IMR-90 (cell line): Measurements from ENCODE around the gene TMOD2. TPM values are rescaled to one million over a fixed set of nuclear protein-coding genes. Genes with fewer than 3 reads are reported as not detected.

Experiments used
- ATAC-seq: fragments of 200-7000 bp; cut with Tn5 transposase; 2 replicates; pipeline ENCODE4 v1.9.1; 2020; ENCODE audit warnings: low read depth, mild to moderate bottlenecking, moderate library complexity
- BruUV-seq: library from RNA; stranded (reverse); fragments of 400-500 nt; replicated peaks from 2 replicates; lab custom pipeline; 2021; lab: Mats Ljungman, UMichigan
- CTCF ChIA-PET: fragments of 300-600 bp; formaldehyde crosslinking; extraction: SDS; loops from one replicate; lab custom pipeline; 2021; ENCODE audit warnings: antibody characterized with exemption; lab: Yijun Ruan, JAX
- POLR2A ChIA-PET: fragments of 300-600 bp; sonication (Branson Sonifier 250); formaldehyde crosslinking; loops from one replicate; lab custom pipeline; 2022; ENCODE audit warnings: antibody characterized with exemption; ENCODE audit not compliant: unreplicated experiment; lab: Charles Lee
- DNase-seq: peaks from one replicate; pipeline ENCODE4 v3.0.0; 2013
- H2AFZ ChIP-seq: replicated peaks from 2 replicates; pipeline ENCODE3; 2013; ENCODE audit warnings: low read length, mild to moderate bottlenecking; ENCODE audit not compliant: poor library complexity
- H2AK5ac ChIP-seq: 2 replicates; pipeline ENCODE4 v1.6.1; 2013; ENCODE audit warnings: low read depth, low read length, inconsistent platforms
- H2AK9ac ChIP-seq: replicated peaks from 2 replicates; pipeline ENCODE3; 2013; ENCODE audit warnings: mild to moderate bottlenecking, low read depth, low read length, moderate library complexity; ENCODE audit not compliant: poor library complexity
- H2BK120ac ChIP-seq: 2 replicates; pipeline ENCODE4 v1.6.1; 2013; ENCODE audit warnings: low read depth, low read length, inconsistent platforms
- H2BK15ac ChIP-seq: 3 replicates; pipeline ENCODE4 v1.6.1; 2013; ENCODE audit warnings: low read depth, low read length, inconsistent platforms
- H2BK20ac ChIP-seq: 2 replicates; pipeline ENCODE4 v1.6.1; 2013; ENCODE audit warnings: low read depth, mild to moderate bottlenecking, inconsistent platforms, low read length, moderate library complexity
- H2BK5ac ChIP-seq: 2 replicates; pipeline ENCODE4 v1.6.1; 2013; ENCODE audit warnings: mild to moderate bottlenecking, low read depth, low read length, inconsistent platforms; ENCODE audit not compliant: poor library complexity, severe bottlenecking
- H3K14ac ChIP-seq: replicated peaks from 2 replicates; pipeline ENCODE4 v1.6.1; 2013; ENCODE audit warnings: low read depth, low read length, inconsistent platforms
- H3K18ac ChIP-seq: 2 replicates; pipeline ENCODE4 v1.6.1; 2013; ENCODE audit warnings: low read depth, low read length, control low read depth
- H3K23ac ChIP-seq: 2 replicates; pipeline ENCODE4 v1.6.1; 2013; ENCODE audit warnings: low read depth, low read length, inconsistent platforms
- H3K27ac ChIP-seq: 2 replicates; pipeline ENCODE4 v1.5.1; 2013; ENCODE audit warnings: mild to moderate bottlenecking, control low read depth, low read length; ENCODE audit not compliant: insufficient read depth
- H3K27me3 ChIP-seq: 2 replicates; pipeline ENCODE4 v1.6.1; 2013; ENCODE audit warnings: low read length; ENCODE audit not compliant: control insufficient read depth, insufficient read depth
- H3K36me3 ChIP-seq: 2 replicates; pipeline ENCODE4 v1.6.1; 2013; ENCODE audit warnings: low read length, mixed read lengths; ENCODE audit not compliant: control insufficient read depth, insufficient read depth
- H3K4ac ChIP-seq: 2 replicates; pipeline ENCODE4 v1.6.1; 2013; ENCODE audit warnings: low read depth, low read length, inconsistent platforms
- H3K4me1 ChIP-seq: 2 replicates; pipeline ENCODE4 v1.6.1; 2013; ENCODE audit warnings: low read length, mixed read lengths; ENCODE audit not compliant: control insufficient read depth, insufficient read depth
- H3K4me2 ChIP-seq: 2 replicates; pipeline ENCODE4 v1.6.1; 2013; ENCODE audit warnings: low read depth, mild to moderate bottlenecking, control low read depth, low read length, moderate library complexity
- H3K4me3 ChIP-seq: 2 replicates; pipeline ENCODE4 v1.5.1; 2013; ENCODE audit warnings: low read depth, mild to moderate bottlenecking, control low read depth, low read length, moderate library complexity; ENCODE audit not compliant: insufficient read depth
- H3K56ac ChIP-seq: 2 replicates; pipeline ENCODE4 v1.6.1; 2013; ENCODE audit warnings: low read length, inconsistent platforms; ENCODE audit not compliant: insufficient read depth; ENCODE audit errors: extremely low read depth
- H3K79me1 ChIP-seq, 2 experiments: 2 replicates each; pipeline ENCODE4 v1.6.1; 2013; ENCODE audit warnings: low read length in 2 of 2, inconsistent platforms in 1 of 2, low read depth in 1 of 2
- H3K9ac ChIP-seq: 2 replicates; pipeline ENCODE4 v1.6.1; 2013; ENCODE audit warnings: low read depth, low read length, control low read depth
- H3K9me1 ChIP-seq: 2 replicates; pipeline ENCODE4 v1.6.1; 2013; ENCODE audit warnings: low read length, inconsistent platforms; ENCODE audit not compliant: insufficient read depth
- H3K9me3 ChIP-seq: 2 replicates; pipeline ENCODE4 v1.6.1; 2013; ENCODE audit warnings: low read length; ENCODE audit not compliant: control insufficient read depth, insufficient read depth
- H4K20me1 ChIP-seq: 2 replicates; pipeline ENCODE4 v1.6.1; 2013; ENCODE audit warnings: low read length, inconsistent platforms; ENCODE audit not compliant: insufficient read depth
- H4K5ac ChIP-seq: 2 replicates; pipeline ENCODE4 v1.6.1; 2013; ENCODE audit warnings: mild to moderate bottlenecking, low read depth, low read length, control low read depth
- H4K8ac ChIP-seq, 2 experiments: 2 replicates each; pipeline ENCODE4 v1.6.1; 2013; ENCODE audit warnings: low read depth in 2 of 2, low read length in 2 of 2, control low read depth in 1 of 2, inconsistent platforms in 1 of 2
- H4K91ac ChIP-seq: 2 replicates; pipeline ENCODE4 v1.6.1; 2013; ENCODE audit warnings: low read depth, low read length, inconsistent platforms; ENCODE audit not compliant: insufficient read depth
- BHLHE40 ChIP-seq: fragments of 150-350 bp; IDR thresholded peaks from 2 replicates; pipeline ENCODE4 v1.6.1; 2016; ENCODE audit warnings: mild to moderate bottlenecking, low read depth, low read length
- CHD1 ChIP-seq: IDR thresholded peaks from 2 replicates; pipeline ENCODE4 v1.6.1; 2012; ENCODE audit warnings: low read depth, low read length, improper control_type of control experiment
- FOS ChIP-seq: fragments of 150-350 bp; IDR thresholded peaks from 2 replicates; pipeline ENCODE4 v1.6.1; 2016; ENCODE audit warnings: low read depth, low read length
- MAZ ChIP-seq: IDR thresholded peaks from 2 replicates; pipeline ENCODE4 v1.6.1; 2012; ENCODE audit warnings: low read depth, mild to moderate bottlenecking, low read length, improper control_type of control experiment, moderate library complexity, borderline replicate concordance
- NFE2L2 ChIP-seq: fragments of 150-350 bp; IDR thresholded peaks from 2 replicates; pipeline ENCODE4 v1.6.1; 2016; ENCODE audit warnings: low read depth, mild to moderate bottlenecking, low read length
- POLR2A ChIP-seq: IDR thresholded peaks from 2 replicates; pipeline ENCODE4 v1.6.1; 2012; ENCODE audit warnings: mild to moderate bottlenecking, low read depth, low read length
- RAD21 ChIP-seq: IDR thresholded peaks from 2 replicates; pipeline ENCODE4 v1.6.1; 2012; ENCODE audit warnings: low read length, improper control_type of control experiment
- RCOR1 ChIP-seq: IDR thresholded peaks from 2 replicates; pipeline ENCODE4 v1.6.1; 2012; ENCODE audit warnings: mild to moderate bottlenecking, low read length, improper control_type of control experiment; ENCODE audit not compliant: insufficient replicate concordance
- RFX5 ChIP-seq: IDR thresholded peaks from 2 replicates; pipeline ENCODE4 v1.8.0; 2012; ENCODE audit warnings: low read depth, mild to moderate bottlenecking, low read length, moderate library complexity
- SMC3 ChIP-seq: fragments of 150-350 bp; IDR thresholded peaks from 2 replicates; pipeline ENCODE4 v1.6.1; 2016; ENCODE audit warnings: low read depth, mild to moderate bottlenecking, antibody characterized with exemption, low read length, moderate library complexity
- WGBS, 2 experiments: methylation state at CpG; one replicate each; pipeline versions ENCODE4 v1.1.5 to v1.1.7; 2013; ENCODE audit warnings: missing lambda C conversion rate in 2 of 2; ENCODE audit not compliant: insufficient read length in 1 of 2; ENCODE audit errors: extremely low coverage in 2 of 2; 5-methylcytosine and 5-hydroxymethylcytosine counted together
- dilution Hi-C: fragments of 300-500 bp; cut with HindIII; formaldehyde crosslinking; loops from one replicate; pipeline ENCODE4 v1.14.3; 2018; ENCODE audit warnings: low sequenced_read_pairs; ENCODE audit not compliant: unreplicated experiment
- in situ Hi-C: fragments of 300-500 bp; cut with MboI; formaldehyde crosslinking; loops from 3 replicates; pipeline ENCODE4 v1.14.3; 2019; ENCODE audit warnings: low sequenced_read_pairs, inconsistent platforms, mixed read lengths
- intact Hi-C: fragments of 100-400 bp; cut with micrococcal nuclease; formaldehyde crosslinking; loops from 2 replicates; pipeline ENCODE4 v1.10.0; 2022
- polyA plus RNA-seq, 3 experiments: library from polyadenylated mRNA; depleted of rRNA; stranded (reverse); fragments of >200 nt; gene quantifications; 2 replicates each; pipeline ENCODE4 v1.2.3, GENCODE V29; 2012; ENCODE audit warnings: low replicate concordance in 1 of 3
- total RNA-seq: library from RNA; depleted of rRNA; stranded (reverse); fragments of >200 nt; gene quantifications from 2 replicates; pipeline ENCODE4 v1.2.3, GENCODE V29; 2012
- TF ChIP-seq, protein P1 (sequence below): conservative IDR thresholded peaks from 2 replicates; pipeline ENCODE4 v1.5.1; 2012; ENCODE audit warnings: mild to moderate bottlenecking, low read depth, low read length, improper control_type of control experiment
- TF ChIP-seq, protein P2 (sequence below): fragments of 150-350 bp; IDR thresholded peaks from 2 replicates; pipeline ENCODE4 v1.6.1; 2016; ENCODE audit warnings: low read depth, mild to moderate bottlenecking, low read length, moderate library complexity, borderline replicate concordance
- TF ChIP-seq, protein P3 (sequence below): fragments of 150-350 bp; IDR thresholded peaks from 2 replicates; pipeline ENCODE4 v1.6.1; 2017; ENCODE audit warnings: mild to moderate bottlenecking, antibody characterized with exemption, low read length, low read depth

The TMOD2 gene
- total and polyA plus RNA-seq, 2 of the 4 experiments (the other 2 are of a cell fraction) = 2.8 to 5.4 TPM

DNA sequence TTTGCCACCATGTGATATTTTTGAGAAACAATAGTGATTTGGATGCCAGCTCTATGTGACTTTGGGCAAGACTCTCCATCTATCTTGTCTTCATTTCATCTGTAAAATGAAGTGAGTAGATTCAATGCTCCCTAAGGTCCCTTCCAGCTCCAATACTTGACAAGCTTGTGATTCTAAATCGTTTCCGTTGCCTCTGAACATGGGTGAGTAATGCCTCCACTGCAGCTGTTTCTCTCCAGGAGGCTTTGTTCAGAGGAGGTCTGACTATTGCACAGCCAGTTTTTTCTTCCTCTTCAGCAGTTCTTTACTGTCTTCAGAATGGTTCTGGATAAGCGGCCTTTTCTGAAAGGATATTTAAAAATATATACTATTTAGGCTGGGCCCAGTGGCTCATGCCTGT, 63.2 kb downstream of the TMOD2 start:
- Histone ChIP-seq H2BK120ac (no peak overlapping the region), H2AK5ac (no peak overlapping the region), H3K18ac (no peak overlapping the region), H3K27me3 (no peaks in the 10 kb centered on the region), H4K20me1 (no peaks in the 10 kb centered on the region), H4K8ac (no peak overlapping the region), H3K36me3 (no peaks in the 10 kb centered on the region), H3K23ac (no peak overlapping the region), H3K27ac (no peak overlapping the region), H3K9me1 (no peaks in the 10 kb centered on the region), H2BK20ac (no peak overlapping the region), H3K56ac (no peak overlapping the region), H3K4me3 (no peak overlapping the region), H3K4ac (no peak overlapping the region), H2AK9ac (no peak overlapping the region), H3K9me3 (no peaks in the 10 kb centered on the region), H4K5ac (no peak overlapping the region), H2AFZ (no peak overlapping the region), H2BK15ac (no peak overlapping the region), H4K91ac (no peak overlapping the region), H3K9ac (no peak overlapping the region), H3K4me1 (peaks cover 1% of the 10 kb centered on the region; the same call in 1 of the 2 replicates), H3K14ac (no peak overlapping the region), H2BK5ac (no peak overlapping the region), H3K4me2 (no peak overlapping the region), H3K79me1 (no peaks in the 10 kb centered on the region)
- ATAC-seq (no peak), DNase-seq (no peak)
- intact Hi-C loops = no loop called here
- CTCF ChIA-PET = no interaction called here
- in situ Hi-C loops = no loop called here
- TF ChIP-seq FOS (no peak), BHLHE40 (no peak), RAD21 (no peak), MAZ (no peak), SMC3 (no peak), POLR2A (no peak), NFE2L2 (no peak), RFX5 (no peak), CHD1 (no peak), RCOR1 (no peak)
- TF ChIP-seq, protein P1, sequence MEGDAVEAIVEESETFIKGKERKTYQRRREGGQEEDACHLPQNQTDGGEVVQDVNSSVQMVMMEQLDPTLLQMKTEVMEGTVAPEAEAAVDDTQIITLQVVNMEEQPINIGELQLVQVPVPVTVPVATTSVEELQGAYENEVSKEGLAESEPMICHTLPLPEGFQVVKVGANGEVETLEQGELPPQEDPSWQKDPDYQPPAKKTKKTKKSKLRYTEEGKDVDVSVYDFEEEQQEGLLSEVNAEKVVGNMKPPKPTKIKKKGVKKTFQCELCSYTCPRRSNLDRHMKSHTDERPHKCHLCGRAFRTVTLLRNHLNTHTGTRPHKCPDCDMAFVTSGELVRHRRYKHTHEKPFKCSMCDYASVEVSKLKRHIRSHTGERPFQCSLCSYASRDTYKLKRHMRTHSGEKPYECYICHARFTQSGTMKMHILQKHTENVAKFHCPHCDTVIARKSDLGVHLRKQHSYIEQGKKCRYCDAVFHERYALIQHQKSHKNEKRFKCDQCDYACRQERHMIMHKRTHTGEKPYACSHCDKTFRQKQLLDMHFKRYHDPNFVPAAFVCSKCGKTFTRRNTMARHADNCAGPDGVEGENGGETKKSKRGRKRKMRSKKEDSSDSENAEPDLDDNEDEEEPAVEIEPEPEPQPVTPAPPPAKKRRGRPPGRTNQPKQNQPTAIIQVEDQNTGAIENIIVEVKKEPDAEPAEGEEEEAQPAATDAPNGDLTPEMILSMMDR = no peak
- TF ChIP-seq, protein P2, sequence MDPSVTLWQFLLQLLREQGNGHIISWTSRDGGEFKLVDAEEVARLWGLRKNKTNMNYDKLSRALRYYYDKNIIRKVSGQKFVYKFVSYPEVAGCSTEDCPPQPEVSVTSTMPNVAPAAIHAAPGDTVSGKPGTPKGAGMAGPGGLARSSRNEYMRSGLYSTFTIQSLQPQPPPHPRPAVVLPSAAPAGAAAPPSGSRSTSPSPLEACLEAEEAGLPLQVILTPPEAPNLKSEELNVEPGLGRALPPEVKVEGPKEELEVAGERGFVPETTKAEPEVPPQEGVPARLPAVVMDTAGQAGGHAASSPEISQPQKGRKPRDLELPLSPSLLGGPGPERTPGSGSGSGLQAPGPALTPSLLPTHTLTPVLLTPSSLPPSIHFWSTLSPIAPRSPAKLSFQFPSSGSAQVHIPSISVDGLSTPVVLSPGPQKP = no peak
- TF ChIP-seq, protein P3, sequence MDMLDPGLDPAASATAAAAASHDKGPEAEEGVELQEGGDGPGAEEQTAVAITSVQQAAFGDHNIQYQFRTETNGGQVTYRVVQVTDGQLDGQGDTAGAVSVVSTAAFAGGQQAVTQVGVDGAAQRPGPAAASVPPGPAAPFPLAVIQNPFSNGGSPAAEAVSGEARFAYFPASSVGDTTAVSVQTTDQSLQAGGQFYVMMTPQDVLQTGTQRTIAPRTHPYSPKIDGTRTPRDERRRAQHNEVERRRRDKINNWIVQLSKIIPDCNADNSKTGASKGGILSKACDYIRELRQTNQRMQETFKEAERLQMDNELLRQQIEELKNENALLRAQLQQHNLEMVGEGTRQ = no peak
- dilution Hi-C loops = no loop called here
- no TSS peak for BruUV-seq
- POLR2A ChIA-PET = no interaction called here
- WGBS, 2 experiments = 67% methylated on average over 2 of the region's 3 CpGs; no CpG with 5 or more reads in 1 of the 2 experiments
